SH-SY5Y (cell line): Measurements from ENCODE around the gene RFC5.

Experiments used
- GATA2 ChIP-seq: IDR thresholded peaks from 2 replicates; pipeline ENCODE4 v1.6.1; 2011; ENCODE audit warnings: mild to moderate bottlenecking, low read depth, low read length
- GATA3 ChIP-seq: IDR thresholded peaks from 2 replicates; pipeline ENCODE4 v1.6.1; 2011; ENCODE audit warnings: low read depth, mild to moderate bottlenecking, low read length, moderate library complexity

RFC5 gene

GRCh38 chr12:117994551-117995438, 21.7 kb upstream of the RFC5 start:
- TF ChIP-seq GATA2: no peak
- no peak for TF ChIP-seq GATA3

GRCh38 chr12:117998719-117999118, 17.8 kb upstream of the RFC5 start:
- TF ChIP-seq GATA2: no peak
- no peak for TF ChIP-seq GATA3

GRCh38 chr12:118010903-118011302, 5.6 kb upstream of the RFC5 start:
- TF ChIP-seq GATA2 (no peak), GATA3 (no peak)

- TF ChIP-seq GATA2 (no peak), GATA3 (no peak)
These were observed 5.1 kb upstream of the RFC5 start for GRCh38 chr12:118011377-118011776.

- TF ChIP-seq GATA2: no peak
- TF ChIP-seq GATA3: no peak
These were observed 4.5 kb upstream of the RFC5 start for GRCh38 chr12:118011961-118012360.

GRCh38 chr12:118013283-118013682, 3.2 kb upstream of the RFC5 start:
- no peak for TF ChIP-seq GATA2
- TF ChIP-seq GATA3: no peak

- TF ChIP-seq GATA2 (no peak), GATA3 (no peak)
These were observed 1.2 kb upstream of the RFC5 start for GRCh38 chr12:118015306-118015705.

GRCh38 chr12:118015944-118016343, 559 bp upstream of the RFC5 start:
- TF ChIP-seq GATA2 (no peak), GATA3 (no peak)

- TF ChIP-seq GATA3 (no peak), GATA2 (no peak)
These were observed 1.4 kb downstream of the RFC5 start for GRCh38 chr12:118017926-118018325.

GRCh38 chr12:118020036-118020435, 3.5 kb downstream of the RFC5 start:
- TF ChIP-seq GATA2 (no peak), GATA3 (no peak)

- no peak for TF ChIP-seq GATA2
- no peak for TF ChIP-seq GATA3
These were observed 6.2 kb downstream of the RFC5 start for GRCh38 chr12:118022728-118023109.

- TF ChIP-seq GATA3: no peak
- TF ChIP-seq GATA2: no peak
These were observed 6.9 kb downstream of the RFC5 start for GRCh38 chr12:118023301-118023860.

GRCh38 chr12:118025168-118025567, 8.7 kb downstream of the RFC5 start:
- TF ChIP-seq GATA2: no peak
- no peak for TF ChIP-seq GATA3

GRCh38 chr12:118029166-118029565, 12.7 kb downstream of the RFC5 start:
- TF ChIP-seq GATA3 (no peak), GATA2 (no peak)

GRCh38 chr12:118032188-118032587, 15.7 kb downstream of the RFC5 start:
- TF ChIP-seq GATA2 (no peak), GATA3 (no peak)
